GM18499 (cell line): ENCODE measurements around the gene THBS4.
"Not testable (repeated sequence)": the region's sequence is repeated elsewhere in the genome, so short reads cannot be mapped to it uniquely, and the experiment has no call there.

Experiments used
- ATAC-seq: cut with Tn5 transposase; IDR thresholded peaks from one replicate; pipeline ENCODE4 v1.9.1; 2021; ENCODE audit warnings: moderate number of reproducible peaks; ENCODE audit not compliant: insufficient read depth, unreplicated experiment

The THBS4 gene

DNA sequence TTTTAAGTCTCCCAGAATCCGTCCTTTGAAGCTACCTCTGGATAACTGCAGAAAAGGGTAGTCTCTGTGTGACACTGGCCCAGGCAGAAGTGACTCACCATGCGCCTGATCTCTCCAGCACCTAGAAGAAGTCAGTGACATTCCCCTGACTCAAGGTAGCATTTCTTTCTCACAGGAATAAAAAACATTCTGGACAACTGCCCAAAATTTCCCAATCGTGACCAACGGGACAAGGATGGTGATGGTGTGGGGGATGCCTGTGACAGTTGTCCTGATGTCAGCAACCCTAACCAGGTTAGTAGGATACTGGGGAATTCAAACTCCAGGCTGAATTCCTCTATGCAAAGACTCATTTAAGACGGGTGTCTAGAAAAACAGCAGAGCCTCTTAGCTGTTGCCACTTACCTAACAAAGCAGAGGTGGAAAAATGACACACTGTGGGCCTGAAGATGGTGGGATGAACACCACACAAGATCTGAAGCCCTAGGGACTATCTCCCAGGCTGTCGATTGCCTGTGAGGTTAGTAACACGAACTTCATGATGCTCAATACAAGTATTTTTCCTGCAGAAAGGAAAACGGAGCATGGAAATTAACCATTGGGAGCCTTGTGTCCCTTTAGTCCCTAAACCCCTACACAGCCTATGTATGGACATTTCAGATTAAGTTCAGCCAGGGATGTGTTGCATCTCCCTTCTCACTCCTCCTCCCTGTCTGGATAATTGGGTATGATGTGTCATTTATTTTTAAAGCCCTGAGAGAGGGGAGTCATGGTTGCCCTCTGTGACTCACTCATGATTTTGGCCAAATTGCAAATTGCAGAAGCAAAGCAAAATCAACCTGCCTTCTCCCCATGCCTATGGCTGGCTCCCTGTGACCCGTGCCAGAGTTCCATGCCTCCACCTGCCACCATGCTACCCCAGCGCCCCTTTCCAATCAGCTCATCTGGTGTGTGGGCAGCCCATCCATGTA, 37.2 kb downstream of the THBS4 start:
- ATAC-seq, result no peak

DNA sequence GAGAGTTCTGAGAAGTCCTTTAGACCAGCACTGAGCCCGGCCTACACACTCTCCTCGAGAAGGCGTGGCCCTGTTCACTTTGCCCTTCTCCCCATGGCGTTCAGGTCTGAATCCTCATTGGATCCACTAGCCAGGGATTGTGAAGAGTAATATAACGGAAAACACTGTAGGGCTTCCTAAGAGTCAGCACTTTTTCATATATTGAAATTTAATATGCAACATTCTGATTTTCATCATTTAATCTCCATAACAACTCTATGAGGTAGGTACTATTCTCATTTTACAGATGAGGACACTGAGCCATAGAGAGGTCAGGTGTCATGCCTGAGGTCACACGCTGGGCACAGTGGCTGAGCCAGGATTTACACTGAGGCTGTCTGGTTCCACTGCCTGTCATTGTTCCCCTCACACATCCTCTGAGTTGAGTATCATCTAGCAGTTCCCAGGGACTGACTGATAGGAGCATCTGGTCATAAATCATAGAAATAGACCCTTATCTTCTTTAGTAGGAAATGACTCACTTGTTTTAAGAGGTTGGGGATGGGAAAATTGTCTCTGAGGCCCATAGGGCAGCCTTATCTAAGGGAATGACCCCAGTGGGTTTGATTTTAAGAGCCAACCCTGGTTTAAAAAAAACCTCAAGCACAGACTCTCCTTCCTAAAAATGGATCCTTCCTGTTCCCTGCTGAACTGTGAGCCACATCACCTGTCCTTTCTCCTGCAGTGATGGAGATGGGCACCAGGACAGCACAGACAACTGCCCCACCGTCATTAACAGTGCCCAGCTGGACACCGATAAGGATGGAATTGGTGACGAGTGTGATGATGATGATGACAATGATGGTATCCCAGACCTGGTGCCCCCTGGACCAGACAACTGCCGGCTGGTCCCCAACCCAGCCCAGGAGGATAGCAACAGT, 41.2 kb downstream of the THBS4 start:
- no peak for ATAC-seq

DNA sequence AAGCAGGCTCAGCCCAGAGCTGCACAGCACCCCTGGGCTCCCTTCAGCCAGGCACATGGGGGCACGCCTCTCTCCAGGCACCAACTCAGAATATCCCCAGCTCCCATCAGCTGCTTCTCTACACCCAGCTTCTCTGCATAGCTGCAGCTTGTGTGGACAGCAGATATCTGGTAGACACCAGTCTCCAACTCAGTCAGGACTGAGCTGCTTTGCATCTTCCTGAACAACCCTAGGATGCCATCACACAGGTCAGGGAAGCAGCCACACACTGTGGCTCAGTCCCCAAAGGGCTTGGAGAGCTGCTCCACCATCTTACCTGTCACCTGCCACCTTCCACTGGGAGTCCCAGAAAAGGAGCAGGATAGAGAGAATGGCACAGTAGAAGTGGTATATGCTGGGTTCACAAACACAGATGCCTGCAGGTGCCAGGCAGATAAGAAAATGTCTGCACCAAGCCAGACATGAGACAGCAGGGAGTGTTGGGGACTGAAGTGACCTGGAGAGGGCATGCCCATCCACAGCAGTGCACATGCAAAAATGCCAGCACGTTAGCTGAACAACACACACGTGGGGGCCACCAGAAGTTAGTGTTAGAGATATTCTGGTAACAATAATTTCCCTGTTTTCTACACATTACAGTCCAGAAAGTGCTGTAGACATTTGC, 42.0 kb downstream of the THBS4 start:
- no peak for ATAC-seq

DNA sequence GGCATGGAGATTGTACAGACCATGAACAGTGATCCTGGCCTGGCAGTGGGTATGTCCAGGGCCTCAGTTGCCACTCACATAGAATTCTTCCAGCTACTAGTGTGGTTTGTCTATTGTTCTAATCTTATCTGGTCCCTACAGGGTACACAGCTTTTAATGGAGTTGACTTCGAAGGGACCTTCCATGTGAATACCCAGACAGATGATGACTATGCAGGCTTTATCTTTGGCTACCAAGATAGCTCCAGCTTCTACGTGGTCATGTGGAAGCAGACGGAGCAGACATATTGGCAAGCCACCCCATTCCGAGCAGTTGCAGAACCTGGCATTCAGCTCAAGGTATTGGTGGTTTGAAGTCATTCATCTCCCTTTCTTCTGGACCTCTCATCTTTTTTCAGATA, 43.8 kb downstream of the THBS4 start:
- ATAC-seq, result no peak

DNA sequence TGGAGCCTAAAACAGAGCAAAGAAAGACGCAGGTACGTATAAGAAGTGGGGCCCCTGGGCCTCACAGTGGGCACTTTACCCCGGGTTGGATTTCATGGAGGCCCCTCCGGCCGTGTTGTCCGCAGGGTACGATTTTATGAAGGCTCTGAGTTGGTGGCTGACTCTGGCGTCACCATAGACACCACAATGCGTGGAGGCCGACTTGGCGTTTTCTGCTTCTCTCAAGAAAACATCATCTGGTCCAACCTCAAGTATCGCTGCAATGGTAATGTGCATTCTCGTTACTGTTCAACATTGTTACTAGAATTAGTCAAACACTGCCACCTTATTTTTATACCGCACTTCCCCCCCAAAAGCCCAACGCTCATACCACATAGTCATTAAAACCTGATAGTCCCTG, 47.1 kb downstream of the THBS4 start:
- ATAC-seq, result no peak

DNA sequence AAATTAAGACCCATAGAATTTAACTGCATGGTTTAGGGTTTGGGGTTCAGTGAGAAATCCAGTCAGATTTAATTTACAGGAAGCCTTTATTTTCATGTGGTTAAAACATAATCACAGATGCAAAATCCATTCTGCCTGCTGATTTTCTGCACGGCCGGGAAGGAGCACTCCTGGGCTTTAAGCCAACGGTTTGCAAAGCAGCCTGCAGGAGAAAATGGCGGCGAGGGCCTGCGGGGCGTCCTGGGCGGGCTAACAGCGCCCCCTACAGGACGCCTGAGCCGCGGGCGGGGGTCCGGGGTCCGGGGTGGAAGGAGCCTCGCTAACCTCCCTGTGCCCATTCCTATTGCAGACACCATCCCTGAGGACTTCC, 47.6 kb downstream of the THBS4 start:
- no peak for ATAC-seq

DNA sequence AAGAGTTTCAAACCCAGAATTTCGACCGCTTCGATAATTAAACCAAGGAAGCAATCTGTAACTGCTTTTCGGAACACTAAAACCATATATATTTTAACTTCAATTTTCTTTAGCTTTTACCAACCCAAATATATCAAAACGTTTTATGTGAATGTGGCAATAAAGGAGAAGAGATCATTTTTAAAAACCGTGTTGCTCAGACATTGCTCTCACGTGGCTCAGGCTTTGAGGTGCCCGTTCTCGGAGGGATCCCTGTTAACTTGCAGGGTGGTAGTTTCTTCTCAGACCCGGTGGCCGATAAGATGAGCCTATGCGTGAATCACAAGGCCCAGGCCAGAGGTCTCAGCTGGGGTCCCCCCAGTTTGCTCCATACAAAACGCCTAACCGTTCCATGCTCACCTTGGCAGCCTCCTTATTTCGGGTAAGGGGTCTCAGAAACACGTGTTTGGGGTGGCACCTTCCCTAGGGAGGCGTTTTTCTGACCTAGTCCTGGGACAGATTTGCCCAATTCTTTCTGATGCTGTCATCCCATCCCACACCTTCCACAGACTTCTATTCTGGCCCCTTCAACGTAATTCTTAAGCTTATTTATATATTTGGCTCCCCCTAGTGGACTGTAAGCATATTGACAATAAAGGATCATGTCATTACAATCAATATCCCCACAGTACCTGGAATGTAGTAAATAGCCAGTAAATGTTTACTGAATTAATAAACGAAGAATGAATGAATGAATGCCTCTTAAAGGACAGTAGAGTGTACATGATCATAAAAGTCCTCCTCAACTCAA, 48.1 kb downstream of the THBS4 start:
- ATAC-seq, result no peak

DNA sequence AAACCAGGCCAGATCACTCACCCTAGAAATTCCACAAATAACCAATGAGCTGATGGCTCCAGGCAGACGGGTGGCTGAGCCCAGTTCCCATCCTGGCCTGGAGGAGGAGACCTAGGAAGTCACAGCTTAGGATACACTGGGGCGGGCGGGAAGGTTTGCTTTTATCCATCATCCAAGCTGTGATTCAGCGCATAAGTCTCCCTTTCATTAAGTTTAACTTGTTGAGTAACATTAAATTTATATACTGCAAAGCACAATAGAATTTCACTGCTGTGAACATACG, 55.7 kb downstream of the THBS4 start:
- no peak for ATAC-seq

DNA sequence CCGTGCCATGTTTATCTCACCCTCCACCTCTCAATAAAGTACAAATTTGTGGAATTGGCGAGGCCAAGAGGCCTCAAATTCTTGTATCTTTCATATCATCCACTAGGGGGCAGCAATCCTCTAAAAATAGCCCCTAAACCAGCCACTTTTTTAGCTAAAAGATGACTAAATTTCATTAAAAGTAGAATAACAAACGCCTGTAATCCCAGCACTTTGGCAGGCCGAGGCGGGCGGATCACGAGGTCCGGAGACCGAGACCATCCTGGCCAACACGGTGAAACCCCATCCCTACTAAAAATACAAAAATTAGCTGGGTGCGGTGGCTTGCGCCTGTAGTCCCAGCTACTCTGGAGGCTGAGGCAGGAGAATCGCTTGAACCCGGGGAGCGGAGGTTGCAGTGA, 56.6 kb downstream of the THBS4 start:
- not testable (repeated sequence) for ATAC-seq

DNA sequence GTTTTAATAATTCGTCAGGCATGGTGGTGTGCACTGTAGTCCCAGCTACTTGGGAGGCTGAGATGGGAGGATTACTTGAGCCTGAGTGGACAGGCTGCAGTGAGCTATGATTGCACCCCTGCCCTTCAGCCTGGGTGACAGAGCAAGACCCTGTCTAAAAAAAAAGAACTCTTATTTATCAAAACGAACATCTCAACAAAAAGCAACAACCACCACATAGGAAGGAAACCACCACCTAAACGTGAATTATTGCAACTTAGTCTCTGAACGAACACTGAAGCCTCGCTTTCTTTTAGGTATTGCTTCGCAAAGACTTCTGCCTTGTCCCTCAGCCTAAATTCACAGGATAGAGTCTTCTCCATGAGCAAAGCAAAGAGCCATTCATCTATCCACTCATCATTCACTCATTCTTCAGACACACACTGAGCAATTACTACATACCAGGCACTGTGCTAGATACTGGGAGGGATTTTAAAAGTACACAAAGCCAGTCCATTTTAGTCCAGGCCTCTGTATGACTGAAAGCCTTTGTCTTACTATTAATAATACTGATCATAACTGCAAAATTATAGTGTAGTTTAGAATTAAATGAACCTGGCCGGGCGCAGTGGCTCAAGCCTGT, 57.4 kb downstream of the THBS4 start:
- no peak for ATAC-seq

DNA sequence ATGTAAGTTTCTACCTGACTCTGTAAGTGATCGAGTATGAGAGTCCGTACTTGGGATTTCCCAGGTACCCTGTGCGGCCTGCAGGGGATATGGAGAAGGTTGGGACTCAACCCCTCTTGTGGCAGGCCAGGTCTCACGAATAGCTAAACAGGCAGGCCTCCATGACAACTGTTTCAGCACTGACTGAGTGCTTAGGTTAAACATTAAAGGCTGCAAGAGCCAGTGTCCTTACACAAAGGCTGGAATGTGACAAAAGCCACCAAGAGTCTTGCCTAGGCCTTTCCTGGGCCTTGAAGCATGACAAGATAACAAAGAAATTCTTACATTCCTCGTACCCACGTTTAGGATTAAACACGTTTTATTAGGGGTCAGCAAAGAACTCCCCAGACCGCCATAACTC, 58.6 kb downstream of the THBS4 start:
- no peak for ATAC-seq

DNA sequence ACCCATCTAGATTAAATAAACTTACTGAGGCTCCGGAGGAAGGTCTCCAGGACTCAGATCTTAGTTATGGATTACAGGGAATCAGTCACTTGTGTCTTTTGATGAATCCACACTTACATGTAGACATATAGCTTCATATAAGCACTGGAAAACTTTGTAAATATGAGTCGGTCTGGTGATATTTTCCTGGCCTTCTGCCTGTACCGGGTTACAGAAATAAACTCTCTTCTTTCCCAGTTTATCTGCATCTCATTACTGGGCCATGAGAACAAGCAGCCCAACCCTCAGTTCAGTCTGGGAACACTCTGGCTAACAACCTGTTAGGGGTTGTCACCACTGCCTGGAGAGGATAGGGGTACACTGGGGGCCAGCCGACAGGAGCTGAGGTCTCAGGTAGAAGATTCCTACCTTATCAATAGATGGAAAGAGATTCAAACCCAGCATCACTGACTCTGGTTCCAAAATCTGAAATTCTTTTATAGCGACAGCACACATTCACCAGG, 59.1 kb downstream of the THBS4 start:
- ATAC-seq, result no peak

DNA sequence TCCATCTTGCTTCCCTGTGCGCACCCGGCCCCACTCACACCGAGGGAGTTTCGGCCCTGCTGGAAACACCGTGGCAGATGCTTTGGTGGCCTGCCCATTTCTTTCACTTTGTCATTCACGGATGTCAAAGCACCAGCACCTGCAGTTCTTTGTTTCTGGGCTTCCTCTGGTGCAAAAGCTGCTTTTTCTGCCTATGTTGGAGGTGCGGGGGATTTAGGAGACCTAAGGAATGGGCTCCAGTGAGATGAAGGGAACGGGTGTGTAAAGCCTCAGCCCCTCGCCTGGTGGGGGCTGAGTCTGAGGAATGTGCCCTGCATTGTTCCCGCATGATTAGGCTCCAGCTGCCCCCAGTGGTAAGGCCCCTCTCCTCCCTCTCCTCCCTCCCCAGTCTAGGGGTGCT, 62.3 kb downstream of the THBS4 start:
- no peak for ATAC-seq

DNA sequence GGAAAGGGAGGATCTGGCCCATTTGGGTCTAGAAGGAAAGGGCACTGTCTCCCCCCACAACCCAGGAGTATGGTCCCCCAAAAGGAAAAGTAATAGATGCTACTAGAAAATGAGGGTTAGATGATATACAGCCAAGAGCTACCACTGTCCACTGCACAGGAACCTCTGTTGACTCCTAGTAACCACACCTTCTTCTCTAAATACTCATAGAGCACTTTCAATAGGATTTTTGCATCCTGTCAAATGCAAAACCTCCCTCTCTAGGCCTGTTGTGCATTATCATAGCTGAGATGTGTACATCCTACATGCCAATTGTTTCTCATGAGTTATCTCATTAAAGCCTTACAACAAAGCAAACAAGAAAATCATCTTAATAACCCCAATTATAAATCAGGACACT, 66.8 kb downstream of the THBS4 start:
- ATAC-seq, result no peak

DNA sequence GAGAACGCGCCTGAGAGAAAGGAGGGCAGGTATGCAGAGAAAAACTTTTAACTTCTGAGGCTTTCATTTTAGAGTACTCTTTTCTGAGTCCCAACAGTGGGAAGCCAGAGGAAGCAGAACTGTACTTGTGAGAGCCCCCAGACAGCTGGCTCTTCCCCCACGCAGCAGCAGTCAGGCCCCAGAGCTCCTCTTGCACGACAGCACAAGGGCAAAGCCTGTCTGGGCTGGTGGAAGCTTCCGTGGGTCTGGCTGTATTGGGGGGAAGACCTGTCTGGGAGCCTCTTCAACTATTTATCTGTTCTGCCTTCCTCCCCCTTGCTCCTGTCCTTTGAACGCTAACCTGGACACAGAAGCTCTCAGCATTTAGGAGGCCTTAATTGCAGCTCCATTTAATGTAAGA, 68.2 kb downstream of the THBS4 start:
- ATAC-seq, result no peak

DNA sequence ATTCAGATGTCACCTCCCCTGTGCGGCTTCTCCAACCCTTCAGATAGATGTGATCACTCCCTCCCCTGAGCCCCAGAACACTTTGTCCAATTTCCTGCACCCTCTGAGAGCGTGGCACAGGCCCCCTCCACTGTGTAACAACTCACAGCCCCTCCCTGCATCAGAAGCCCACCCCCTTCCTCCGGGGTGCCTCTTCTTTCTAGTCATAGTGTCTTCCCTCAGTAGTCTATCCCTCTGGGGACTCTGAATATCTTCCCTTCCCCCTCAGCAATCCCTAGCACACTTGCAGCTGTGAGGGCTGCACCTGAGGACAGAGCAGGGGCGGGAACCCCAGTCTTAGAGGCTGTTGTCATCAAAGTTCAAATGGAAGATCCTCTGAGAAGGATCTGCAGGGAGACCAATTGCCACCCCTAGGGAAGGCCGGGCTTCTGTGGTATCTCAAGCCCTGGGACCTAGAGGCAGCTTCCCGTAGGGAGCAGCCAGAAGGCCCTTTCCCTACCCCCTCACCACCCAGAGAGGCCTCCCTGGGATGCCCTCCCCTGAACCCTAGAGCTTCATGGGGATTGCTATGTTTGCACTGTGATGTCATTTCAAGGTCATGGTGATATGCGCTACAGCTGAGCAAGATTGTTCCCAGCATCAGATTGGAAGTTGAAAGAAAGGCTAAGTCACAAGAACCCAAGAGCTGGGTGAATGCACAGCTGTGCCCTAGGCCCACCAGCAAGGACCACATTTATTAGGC, 70.7 kb downstream of the THBS4 start:
- no peak for ATAC-seq

DNA sequence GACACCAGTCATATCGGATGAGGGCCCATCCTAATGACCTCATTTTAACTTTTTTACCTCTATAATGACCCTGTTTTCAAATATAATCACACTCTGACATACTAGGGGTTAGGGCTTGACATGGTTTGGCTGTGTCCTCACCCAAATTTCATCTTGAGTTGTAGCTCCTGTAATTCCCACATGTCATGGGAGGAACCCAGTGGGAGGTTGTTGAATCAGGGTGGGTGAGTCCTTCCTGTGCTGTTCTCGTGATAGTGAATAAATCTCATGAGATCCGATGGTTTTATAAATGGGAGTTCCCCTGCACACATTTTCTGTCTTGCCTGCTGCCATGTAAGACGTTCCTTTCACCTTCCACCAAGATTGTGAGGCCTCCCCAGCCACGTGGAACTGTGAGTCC, 71.8 kb downstream of the THBS4 start:
- ATAC-seq, result no peak

DNA sequence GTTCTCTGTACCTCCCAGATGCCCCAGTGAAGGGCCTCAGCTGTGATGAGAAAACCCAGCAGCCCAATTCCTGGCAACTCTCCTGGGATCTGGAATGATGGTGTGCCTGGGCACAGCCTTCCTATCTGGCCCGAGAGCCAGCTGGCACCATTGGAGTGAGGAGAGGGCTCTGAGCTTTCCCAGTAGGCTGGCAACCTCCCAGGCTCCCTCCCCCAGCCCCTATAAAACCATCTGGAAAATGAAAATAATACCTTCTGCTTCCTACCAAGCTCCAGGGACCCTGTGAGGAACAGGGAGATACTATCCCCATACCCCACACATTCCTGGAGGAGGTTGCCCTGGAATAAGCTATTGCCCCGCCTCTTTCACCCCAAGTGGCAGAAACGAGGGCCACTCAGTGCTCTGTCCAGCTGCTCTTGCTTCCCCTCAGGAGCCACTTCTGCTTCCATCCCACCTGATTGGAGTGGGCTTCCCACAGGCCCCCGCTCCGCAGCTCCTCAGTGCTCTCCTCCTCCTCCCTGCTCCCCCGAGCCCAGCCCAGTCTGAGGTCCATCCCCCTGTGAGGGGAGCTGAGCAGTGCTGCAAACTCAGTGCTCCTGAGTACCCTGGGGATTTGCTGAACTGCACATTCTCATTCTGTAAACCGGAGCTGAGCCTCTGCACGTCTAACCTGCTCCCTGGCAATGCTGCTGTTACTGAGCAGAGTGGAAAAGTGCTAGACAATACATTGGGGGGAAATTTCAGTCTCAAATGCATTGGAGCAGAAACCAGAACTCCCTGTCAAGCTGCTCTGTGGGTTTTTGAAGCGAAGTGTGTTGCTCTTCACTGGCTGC, 74.7 kb downstream of the THBS4 start:
- ATAC-seq, result peak; percentile 49
